NCI-H446 treated with DMSO at 0.1 percent for 48 hours (cell line): Measurements from ENCODE around the gene GPR101.

Source experiments
- DNase-seq: peaks from one replicate; lab custom pipeline; 2025; lab: John Stamatoyannopoulos, UW

Gene GPR101

GRCh38 chrX:137033774-137034507 lies at the start of gene GPR101:
GPR101 (minus strand) TSS chrX:137033995; CDS start chrX:137031674, 2,321 bp downstream.
- no peak for DNase-seq

GRCh38 chrX:137081239-137081638 lies 47.4 kb upstream of the GPR101 start:
- DNase-seq: no peak

GRCh38 chrX:137072396-137072795 lies 38.6 kb upstream of the GPR101 start:
- no peak for DNase-seq

- no peak for DNase-seq
Measured at GRCh38 chrX:137071596-137071995, 37.8 kb upstream of the GPR101 start.

- no peak for DNase-seq
Measured at GRCh38 chrX:137067147-137067546, 33.4 kb upstream of the GPR101 start.

- no peak for DNase-seq
Measured at GRCh38 chrX:137062915-137063617, 29.3 kb upstream of the GPR101 start.

GRCh38 chrX:137058339-137059127 lies 24.7 kb upstream of the GPR101 start:
- DNase-seq: no peak

- no peak for DNase-seq
Measured at GRCh38 chrX:137052643-137053235, 18.9 kb upstream of the GPR101 start.

GRCh38 chrX:137051978-137052642 lies 18.3 kb upstream of the GPR101 start:
- no peak for DNase-seq

- DNase-seq: no peak
Measured at GRCh38 chrX:137044893-137045292, 11.1 kb upstream of the GPR101 start.

- DNase-seq: no peak
Measured at GRCh38 chrX:137043736-137044135, 9.9 kb upstream of the GPR101 start.

GRCh38 chrX:137041329-137041728 lies 7.5 kb upstream of the GPR101 start:
- DNase-seq: no peak

GRCh38 chrX:137040113-137040794 lies 6.5 kb upstream of the GPR101 start:
- DNase-seq: no peak

GRCh38 chrX:137034508-137034872 lies 695 bp upstream of the GPR101 start:
- DNase-seq: no peak

GRCh38 chrX:137032841-137033773 lies 688 bp downstream of the GPR101 start:
- DNase-seq: no peak

- no peak for DNase-seq
Measured at GRCh38 chrX:137032341-137032694, 1.5 kb downstream of the GPR101 start.

- DNase-seq: no peak
Measured at GRCh38 chrX:137031517-137032340, 2.1 kb downstream of the GPR101 start.

- DNase-seq: no peak
Measured at GRCh38 chrX:137031039-137031438, 2.8 kb downstream of the GPR101 start.

GRCh38 chrX:137028699-137029098 lies 5.1 kb downstream of the GPR101 start:
- no peak for DNase-seq
